Neuron (in vitro differentiated cells): ENCODE results near the gene ATP13A2.

Experiments used
- H2AFZ ChIP-seq: one replicate; pipeline ENCODE4 v1.6.1; 2013; ENCODE audit warnings: low read depth, mild to moderate bottlenecking, inconsistent platforms, low read length, moderate library complexity
- H3K27me3 ChIP-seq: one replicate; pipeline ENCODE4 v1.6.1; 2013; ENCODE audit warnings: low read length; ENCODE audit not compliant: insufficient read depth
- H3K36me3 ChIP-seq: one replicate; pipeline ENCODE4 v1.6.1; 2013; ENCODE audit warnings: low read length; ENCODE audit not compliant: insufficient read depth
- H3K4me1 ChIP-seq: one replicate; pipeline ENCODE4 v1.6.1; 2013; ENCODE audit warnings: low read length; ENCODE audit not compliant: insufficient read depth
- H3K4me3 ChIP-seq: 2 replicates; pipeline ENCODE4 v1.5.1; 2013; ENCODE audit warnings: mild to moderate bottlenecking, low read length, moderate library complexity
- H3K9me3 ChIP-seq: one replicate; pipeline ENCODE4 v1.6.1; 2013; ENCODE audit warnings: low read length

ATP13A2 gene

GRCh38 chr1:16977377-16977776, 34.4 kb downstream of the ATP13A2 start:
- H3K27me3 ChIP-seq: no peaks in the 10 kb centered on the region
- no peak overlapping the region for H3K4me3 ChIP-seq
- no peaks in the 10 kb centered on the region for H3K9me3 ChIP-seq
- H3K4me1 ChIP-seq: peaks cover 17% of the 10 kb centered on the region
- peaks cover 11% of the 10 kb centered on the region for H3K36me3 ChIP-seq
- H2AFZ ChIP-seq: no peak overlapping the region

- H3K27me3 ChIP-seq: no peaks in the 10 kb centered on the region
- H2AFZ ChIP-seq: no peak overlapping the region
- H3K4me1 ChIP-seq: peaks cover 21% of the 10 kb centered on the region
- peaks cover 11% of the 10 kb centered on the region for H3K36me3 ChIP-seq
- no peak overlapping the region for H3K4me3 ChIP-seq
- no peaks in the 10 kb centered on the region for H3K9me3 ChIP-seq
These were observed 34.8 kb downstream of the ATP13A2 start for GRCh38 chr1:16976966-16977365.

GRCh38 chr1:16975838-16976237, 35.9 kb downstream of the ATP13A2 start:
- Histone ChIP-seq H3K4me3 (no peak overlapping the region), H3K27me3 (no peaks in the 10 kb centered on the region), H3K9me3 (no peaks in the 10 kb centered on the region), H3K36me3 (peaks cover 11% of the 10 kb centered on the region), H3K4me1 (peaks cover 26% of the 10 kb centered on the region), H2AFZ (no peak overlapping the region)

- H3K9me3 ChIP-seq: no peaks in the 10 kb centered on the region
- H3K4me3 ChIP-seq: no peak overlapping the region
- peaks cover 11% of the 10 kb centered on the region for H3K36me3 ChIP-seq
- H2AFZ ChIP-seq: no peak overlapping the region
- peaks cover 26% of the 10 kb centered on the region for H3K4me1 ChIP-seq
- no peaks in the 10 kb centered on the region for H3K27me3 ChIP-seq
These were observed 36.5 kb downstream of the ATP13A2 start for GRCh38 chr1:16975211-16975610.

- no peaks in the 10 kb centered on the region for H3K9me3 ChIP-seq
- peaks cover 16% of the 10 kb centered on the region for H3K4me1 ChIP-seq
- no peaks in the 10 kb centered on the region for H3K27me3 ChIP-seq
- no peak overlapping the region for H2AFZ ChIP-seq
- H3K36me3 ChIP-seq: peaks cover 11% of the 10 kb centered on the region
- no peak overlapping the region for H3K4me3 ChIP-seq
These were observed 38.5 kb downstream of the ATP13A2 start for GRCh38 chr1:16973215-16973614.

- H3K4me3 ChIP-seq: no peak overlapping the region
- H3K4me1 ChIP-seq: peaks cover 16% of the 10 kb centered on the region
- peaks cover 8% of the 10 kb centered on the region for H3K36me3 ChIP-seq
- H3K9me3 ChIP-seq: no peaks in the 10 kb centered on the region
- no peaks in the 10 kb centered on the region for H3K27me3 ChIP-seq
- H2AFZ ChIP-seq: no peak overlapping the region
These were observed 39.4 kb downstream of the ATP13A2 start for GRCh38 chr1:16972189-16972895.

- Histone ChIP-seq H3K9me3 (no peaks in the 10 kb centered on the region), H2AFZ (no peak overlapping the region)
These were observed 40.2 kb downstream of the ATP13A2 start for GRCh38 chr1:16971341-16972188.

GRCh38 chr1:16970132-16970910, 41.4 kb downstream of the ATP13A2 start:
- Histone ChIP-seq H3K4me1 (peaks cover 16% of the 10 kb centered on the region), H3K36me3 (peaks cover 10% of the 10 kb centered on the region), H3K9me3 (no peaks in the 10 kb centered on the region), H3K4me3 (no peak overlapping the region), H2AFZ (no peak overlapping the region), H3K27me3 (no peaks in the 10 kb centered on the region)

More at GRCh38 chr1:16971341-16972188, 40.2 kb downstream of the ATP13A2 start:
- Histone ChIP-seq H3K27me3 (no peaks in the 10 kb centered on the region), H3K4me3 (no peak overlapping the region), H3K36me3 (peaks cover 8% of the 10 kb centered on the region), H3K4me1 (peaks cover 16% of the 10 kb centered on the region)

- no peak overlapping the region for H3K4me3 ChIP-seq
- H3K36me3 ChIP-seq: peaks cover 10% of the 10 kb centered on the region
- no peaks in the 10 kb centered on the region for H3K9me3 ChIP-seq
- H3K27me3 ChIP-seq: no peaks in the 10 kb centered on the region
- H2AFZ ChIP-seq: no peak overlapping the region
- peaks cover 16% of the 10 kb centered on the region for H3K4me1 ChIP-seq
These were observed 42.1 kb downstream of the ATP13A2 start for GRCh38 chr1:16969651-16970050.

- no peak overlapping the region for H3K4me3 ChIP-seq
- no peak overlapping the region for H2AFZ ChIP-seq
- peaks cover 10% of the 10 kb centered on the region for H3K36me3 ChIP-seq
- H3K27me3 ChIP-seq: no peaks in the 10 kb centered on the region
- H3K9me3 ChIP-seq: no peaks in the 10 kb centered on the region
- H3K4me1 ChIP-seq: peaks cover 16% of the 10 kb centered on the region
These were observed 42.6 kb downstream of the ATP13A2 start for GRCh38 chr1:16969057-16969611.

GRCh38 chr1:16968372-16968771, 43.4 kb downstream of the ATP13A2 start:
- Histone ChIP-seq H3K9me3 (no peaks in the 10 kb centered on the region), H3K27me3 (no peaks in the 10 kb centered on the region), H2AFZ (no peak overlapping the region), H3K36me3 (peaks cover 10% of the 10 kb centered on the region), H3K4me1 (peaks cover 16% of the 10 kb centered on the region), H3K4me3 (no peak overlapping the region)

- Histone ChIP-seq H3K4me3 (no peak overlapping the region), H3K27me3 (no peaks in the 10 kb centered on the region), H2AFZ (no peak overlapping the region), H3K36me3 (peaks cover 9% of the 10 kb centered on the region), H3K9me3 (no peaks in the 10 kb centered on the region), H3K4me1 (peaks cover 15% of the 10 kb centered on the region)
These were observed 43.8 kb downstream of the ATP13A2 start for GRCh38 chr1:16967962-16968361.
